NCI-H146 (cell line): ENCODE results near the gene EPC1.
"Not testable (repeated sequence)": the region's sequence is repeated elsewhere in the genome, so short reads cannot be mapped to it uniquely, and the experiment has no call there.

Experiments
- DNase-seq: peaks from one replicate; lab custom pipeline; 2025; lab: John Stamatoyannopoulos, UW

The EPC1 gene, protein sequence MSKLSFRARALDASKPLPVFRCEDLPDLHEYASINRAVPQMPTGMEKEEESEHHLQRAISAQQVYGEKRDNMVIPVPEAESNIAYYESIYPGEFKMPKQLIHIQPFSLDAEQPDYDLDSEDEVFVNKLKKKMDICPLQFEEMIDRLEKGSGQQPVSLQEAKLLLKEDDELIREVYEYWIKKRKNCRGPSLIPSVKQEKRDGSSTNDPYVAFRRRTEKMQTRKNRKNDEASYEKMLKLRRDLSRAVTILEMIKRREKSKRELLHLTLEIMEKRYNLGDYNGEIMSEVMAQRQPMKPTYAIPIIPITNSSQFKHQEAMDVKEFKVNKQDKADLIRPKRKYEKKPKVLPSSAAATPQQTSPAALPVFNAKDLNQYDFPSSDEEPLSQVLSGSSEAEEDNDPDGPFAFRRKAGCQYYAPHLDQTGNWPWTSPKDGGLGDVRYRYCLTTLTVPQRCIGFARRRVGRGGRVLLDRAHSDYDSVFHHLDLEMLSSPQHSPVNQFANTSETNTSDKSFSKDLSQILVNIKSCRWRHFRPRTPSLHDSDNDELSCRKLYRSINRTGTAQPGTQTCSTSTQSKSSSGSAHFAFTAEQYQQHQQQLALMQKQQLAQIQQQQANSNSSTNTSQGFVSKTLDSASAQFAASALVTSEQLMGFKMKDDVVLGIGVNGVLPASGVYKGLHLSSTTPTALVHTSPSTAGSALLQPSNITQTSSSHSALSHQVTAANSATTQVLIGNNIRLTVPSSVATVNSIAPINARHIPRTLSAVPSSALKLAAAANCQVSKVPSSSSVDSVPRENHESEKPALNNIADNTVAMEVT

DNA sequence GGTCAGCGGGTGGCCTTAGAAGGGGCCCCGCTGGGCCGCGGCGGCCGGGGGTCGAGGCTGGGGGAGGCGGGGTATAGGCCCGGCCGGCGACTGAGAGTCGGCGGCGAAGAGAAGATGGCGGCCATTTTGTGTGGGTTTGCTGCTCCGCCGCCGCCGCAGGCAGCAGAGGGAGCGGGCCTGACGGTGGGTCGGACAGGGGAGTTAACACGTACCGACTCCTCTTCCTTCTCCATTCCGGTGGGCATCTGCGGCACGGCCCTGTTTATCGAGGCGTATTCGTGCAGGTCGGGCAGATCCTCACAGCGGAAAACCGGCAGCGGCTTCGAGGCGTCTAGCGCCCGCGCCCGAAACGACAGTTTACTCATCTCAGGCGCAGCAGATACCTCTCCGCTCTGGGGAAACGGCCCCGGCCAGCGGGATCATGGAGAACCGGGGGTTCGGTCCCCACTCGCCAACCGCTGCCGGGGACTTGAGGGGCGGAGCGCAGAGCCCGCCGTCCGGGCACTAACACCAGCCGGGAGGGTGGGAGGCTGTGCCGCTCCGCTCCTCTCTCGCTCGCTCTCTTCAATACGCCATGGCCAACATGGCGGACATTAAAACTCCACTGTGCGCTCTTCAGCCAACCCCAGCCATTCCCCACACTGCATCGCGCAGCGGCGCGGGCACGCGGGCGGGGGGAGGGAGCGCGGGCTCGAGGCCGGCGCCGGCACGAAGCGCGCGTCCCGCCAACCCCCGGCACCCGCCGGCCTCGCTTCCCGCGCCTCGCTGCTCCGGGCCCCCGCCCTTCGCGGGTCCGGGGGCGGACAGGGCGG is at the start of gene EPC1:
TSS of gene EPC1 (minus strand) at position 608 of the 812 bp plus-strand sequence. CDS start at position 365, 243 bp downstream.
- DNase-seq, result peak; percentile 88

DNA sequence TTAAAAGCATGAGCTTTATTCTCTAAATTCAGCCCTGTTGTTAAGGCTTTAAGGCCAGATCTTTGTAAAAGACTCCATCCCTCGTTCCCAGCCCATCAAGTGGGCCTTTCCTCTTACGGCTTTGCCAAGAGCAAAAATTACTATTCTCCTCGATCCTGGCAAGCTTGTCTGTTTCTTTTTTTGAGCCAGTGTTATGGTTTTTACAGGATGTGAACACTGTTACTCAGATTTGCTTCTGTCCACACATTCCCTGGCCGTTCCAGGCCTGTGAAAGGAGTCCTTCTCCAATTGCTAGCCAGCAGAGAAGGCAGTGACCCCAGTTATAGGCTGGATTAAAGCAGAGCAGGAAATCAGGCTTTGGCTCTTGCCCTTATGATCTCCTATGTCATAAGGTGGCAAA is 47.0 kb upstream of the EPC1 start:
- DNase-seq, result no peak

DNA sequence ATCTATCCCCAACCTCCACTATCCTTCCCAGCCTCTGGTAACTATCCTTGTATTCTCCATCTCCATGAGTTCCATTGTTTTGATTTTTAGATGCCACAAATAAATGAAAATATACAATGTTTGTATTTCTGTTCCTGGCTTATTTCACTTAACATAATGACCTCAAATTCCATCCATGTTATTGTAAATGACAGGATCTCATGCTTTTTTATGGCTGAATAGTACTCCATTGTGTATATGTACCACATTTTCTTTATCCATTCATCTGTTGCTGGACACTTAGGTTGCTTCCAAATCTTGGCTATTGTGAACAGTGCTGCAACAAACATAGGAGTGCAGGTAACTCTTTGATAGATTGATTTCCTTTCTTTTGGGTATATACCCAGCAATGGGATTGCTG is 45.3 kb upstream of the EPC1 start:
- not testable (repeated sequence) for DNase-seq

DNA sequence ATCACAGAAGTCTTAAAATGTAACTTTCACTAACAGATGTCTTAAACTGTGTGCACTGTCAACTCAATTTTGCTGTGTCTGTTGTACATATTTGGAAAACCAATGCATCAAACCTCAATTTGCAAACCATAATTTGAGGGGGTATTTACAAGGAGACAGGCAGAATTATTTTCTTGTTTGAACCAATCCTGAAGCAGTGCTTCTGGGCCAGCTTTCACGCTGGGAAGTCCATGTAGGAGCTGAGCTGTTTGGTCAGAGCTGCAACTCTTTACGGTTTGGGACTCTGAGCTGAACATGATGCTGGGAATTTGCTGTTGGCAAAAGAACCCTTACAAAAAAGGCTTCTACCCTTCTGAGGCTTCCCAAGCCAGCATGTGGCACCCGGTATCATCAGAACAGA is 43.2 kb upstream of the EPC1 start:
- no peak for DNase-seq

DNA sequence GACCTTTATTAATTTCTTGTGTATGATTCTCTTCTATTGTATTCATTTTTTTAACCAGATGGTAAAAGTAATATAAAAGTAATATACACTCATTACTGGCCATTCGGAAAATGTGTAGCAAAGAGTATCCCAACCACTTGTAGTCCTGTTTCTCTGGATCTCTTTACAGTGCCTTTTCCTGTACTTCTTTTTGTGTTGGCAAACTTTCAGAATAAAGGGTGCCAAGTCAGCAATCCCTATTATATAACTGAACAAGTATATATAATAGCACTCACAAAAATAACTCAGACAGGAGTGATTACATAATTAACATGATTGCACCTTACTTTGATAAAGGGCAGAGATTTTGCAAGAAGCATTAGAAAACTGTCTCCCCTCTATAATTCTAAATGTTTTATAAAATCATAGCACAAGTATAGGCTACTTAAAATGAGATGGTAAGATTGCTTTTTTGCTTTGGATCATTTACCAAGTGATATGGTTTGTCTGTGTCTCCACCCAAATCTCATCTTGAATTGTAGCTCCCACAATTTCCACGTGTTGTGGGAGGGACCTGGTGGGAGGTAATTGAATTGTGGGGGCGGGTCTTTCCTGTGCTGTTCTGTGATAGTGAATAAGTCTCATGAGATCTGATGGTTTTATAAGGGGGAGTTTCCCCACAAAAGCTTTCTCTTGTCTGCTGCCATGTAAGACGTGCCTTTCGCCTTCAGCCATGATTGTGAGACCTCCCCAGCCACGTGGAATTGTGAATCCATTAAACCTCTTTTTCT is 41.5 kb upstream of the EPC1 start:
- DNase-seq, result no peak

DNA sequence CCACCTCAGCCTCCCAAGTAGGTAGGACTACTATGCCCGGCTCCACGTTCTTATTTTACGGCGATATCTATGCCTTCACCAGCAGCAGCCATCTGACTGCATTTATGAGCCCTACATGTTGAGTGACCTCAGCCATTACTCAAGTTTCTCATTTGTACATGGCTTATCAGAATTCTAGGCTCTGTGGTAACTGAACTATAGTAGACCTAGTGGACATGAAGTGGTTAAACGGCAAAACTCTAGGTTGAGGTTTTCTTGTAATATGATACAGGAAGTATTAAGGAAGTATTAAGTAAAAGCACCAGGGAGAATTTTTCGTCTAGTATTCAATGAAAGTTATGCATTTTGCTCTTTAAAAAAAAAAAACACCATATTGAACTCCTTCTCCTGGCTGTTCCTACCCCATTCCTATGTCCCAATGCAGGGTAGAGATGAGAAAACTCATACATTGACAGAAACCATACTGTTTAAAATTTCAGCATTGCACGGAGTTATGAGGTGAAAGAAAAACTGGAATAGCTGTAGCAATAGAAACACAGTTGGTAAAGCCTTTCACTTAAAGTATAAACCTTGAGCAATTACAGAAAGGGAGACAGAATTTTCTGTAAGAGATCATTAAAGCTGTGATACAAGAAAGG is 39.8 kb upstream of the EPC1 start:
- DNase-seq, result no peak

DNA sequence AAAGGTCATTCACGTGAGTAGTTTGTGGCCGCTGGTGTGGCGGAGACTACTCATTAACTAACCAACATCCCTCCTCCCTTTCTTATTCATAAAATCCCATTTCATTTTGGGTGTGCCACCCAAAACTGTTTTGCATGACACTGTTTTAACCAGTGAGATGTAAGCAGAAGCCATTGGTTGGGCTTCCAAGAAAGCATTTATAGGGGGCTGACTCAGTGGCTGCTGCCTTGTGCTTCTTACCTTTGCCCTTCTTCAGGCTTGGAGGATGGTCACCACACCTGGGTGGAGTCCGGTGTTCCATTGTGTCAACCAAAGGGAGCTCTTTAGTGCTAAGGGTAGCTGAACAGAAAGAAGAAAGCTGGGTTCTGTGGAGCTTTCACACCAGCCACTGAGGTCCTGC is 37.2 kb upstream of the EPC1 start:
- no peak for DNase-seq

DNA sequence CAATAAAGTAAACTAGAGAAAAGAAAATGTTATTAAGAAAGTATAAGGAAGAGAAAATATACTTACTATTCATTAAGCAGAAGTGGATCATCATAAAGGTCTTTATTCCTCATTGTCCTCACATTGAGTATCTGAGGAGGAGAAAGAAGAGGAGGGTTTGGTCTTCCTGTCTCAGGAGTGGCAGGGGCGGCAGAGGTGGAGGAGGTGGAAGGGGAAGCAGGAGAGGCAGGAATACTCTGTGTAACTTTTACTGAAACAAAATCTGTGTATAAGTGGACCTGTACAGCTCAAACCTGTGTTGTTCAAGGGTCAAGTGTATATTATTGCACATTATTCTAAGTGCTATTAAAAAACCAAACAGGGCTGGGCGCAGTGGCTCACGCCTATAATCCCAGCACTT is 34.2 kb upstream of the EPC1 start:
- no peak for DNase-seq

DNA sequence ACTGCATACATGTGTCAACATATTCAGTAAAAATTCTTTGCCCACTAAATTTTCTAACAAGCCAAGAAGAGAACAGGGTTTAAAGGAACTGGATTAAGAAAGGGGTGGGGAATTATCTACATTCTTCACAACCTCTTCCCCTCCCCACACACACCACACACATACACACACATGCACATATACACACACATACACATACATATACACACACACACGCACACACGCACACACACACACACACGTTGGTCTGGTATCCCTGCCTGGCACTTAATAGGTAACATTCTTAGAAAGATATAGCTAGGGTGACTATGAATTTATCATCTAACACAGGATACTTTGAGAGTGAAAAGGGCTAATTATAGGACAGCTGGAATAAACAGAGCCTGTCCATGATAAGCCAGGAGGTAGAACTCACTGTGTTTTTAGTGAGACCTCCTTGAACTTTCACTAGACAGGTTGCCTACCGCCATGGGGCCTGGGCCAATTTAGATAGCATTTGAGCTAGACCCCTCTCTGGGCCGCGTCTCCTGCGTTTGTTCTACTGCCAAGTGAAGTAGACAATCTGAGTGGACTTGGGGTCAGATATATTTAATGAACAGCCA is 33.1 kb upstream of the EPC1 start:
- peak; percentile 39 for DNase-seq

DNA sequence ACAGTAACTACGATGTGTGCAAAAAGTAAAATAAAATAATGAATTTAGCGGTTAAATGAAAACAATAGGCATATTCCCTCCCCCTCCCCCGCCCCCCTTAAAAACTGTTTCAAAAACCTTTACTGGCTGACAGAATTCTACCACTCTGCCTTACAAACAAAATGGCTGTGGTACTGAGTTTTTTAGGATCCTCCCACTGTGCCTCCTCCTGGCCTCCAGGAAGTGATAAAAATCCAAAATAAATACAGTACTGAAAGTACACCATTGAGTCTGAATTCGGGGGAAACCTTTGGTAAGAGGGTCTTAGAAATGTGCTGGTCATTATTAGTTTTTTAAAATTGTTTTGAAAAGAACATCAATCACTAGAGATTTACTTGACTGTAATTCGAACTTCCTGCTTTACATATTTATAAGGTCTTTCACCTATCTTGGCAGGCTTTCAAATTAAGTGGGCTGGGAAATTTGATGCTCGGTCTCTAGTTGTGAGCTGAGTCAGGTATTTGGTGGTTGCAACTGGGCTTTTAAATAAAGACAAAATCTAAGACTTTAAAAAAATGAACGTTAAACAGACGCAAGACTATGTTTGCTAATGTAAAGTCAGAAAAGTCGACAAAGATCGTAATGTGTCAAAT is 32.5 kb upstream of the EPC1 start:
- DNase-seq, result peak; percentile 82

DNA sequence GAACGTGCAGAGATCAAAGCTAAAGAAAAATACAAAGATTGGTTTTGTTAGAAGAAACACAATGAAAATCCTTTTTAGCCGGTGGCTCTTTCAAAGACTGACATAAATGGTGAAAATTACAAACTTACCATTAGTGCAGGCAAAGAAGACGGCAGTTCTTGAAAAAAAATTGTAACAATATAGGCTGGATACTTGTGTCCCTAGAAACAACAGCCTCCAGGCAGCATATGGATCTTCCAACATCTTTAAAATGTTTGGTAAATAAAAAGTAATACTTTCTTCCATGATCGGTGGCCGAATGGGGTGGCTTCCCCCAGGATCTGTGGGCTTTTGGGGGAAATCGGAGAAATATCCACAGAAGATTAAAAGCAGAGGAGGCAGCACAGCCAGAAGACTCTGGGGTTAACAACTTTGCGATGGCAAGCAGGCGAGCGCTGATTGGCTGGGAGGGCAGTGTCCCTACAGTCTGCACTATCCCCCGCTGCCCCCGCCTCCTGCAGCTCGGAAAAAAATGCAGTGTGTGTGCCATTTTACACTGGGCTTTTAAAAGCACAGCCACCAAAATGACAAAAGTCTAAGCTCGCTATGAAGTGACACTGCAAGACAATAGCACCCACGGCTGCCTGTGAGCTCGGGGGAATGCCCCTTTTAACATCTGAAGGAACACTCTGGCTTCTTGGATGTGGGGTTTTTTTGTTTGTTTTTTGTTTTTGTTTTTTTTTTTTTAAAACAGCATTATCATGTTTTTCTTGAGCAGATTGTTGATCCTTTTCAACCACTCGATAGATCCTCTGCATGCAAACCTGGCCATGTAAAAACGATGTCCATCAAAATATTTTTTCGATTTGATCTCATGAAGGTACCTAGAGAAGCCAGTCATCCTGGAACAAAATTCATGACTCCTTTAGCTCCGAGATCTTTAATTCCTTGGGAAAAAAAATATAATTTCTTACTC is 31.7 kb upstream of the EPC1 start:
- peak; percentile 93 for DNase-seq

DNA sequence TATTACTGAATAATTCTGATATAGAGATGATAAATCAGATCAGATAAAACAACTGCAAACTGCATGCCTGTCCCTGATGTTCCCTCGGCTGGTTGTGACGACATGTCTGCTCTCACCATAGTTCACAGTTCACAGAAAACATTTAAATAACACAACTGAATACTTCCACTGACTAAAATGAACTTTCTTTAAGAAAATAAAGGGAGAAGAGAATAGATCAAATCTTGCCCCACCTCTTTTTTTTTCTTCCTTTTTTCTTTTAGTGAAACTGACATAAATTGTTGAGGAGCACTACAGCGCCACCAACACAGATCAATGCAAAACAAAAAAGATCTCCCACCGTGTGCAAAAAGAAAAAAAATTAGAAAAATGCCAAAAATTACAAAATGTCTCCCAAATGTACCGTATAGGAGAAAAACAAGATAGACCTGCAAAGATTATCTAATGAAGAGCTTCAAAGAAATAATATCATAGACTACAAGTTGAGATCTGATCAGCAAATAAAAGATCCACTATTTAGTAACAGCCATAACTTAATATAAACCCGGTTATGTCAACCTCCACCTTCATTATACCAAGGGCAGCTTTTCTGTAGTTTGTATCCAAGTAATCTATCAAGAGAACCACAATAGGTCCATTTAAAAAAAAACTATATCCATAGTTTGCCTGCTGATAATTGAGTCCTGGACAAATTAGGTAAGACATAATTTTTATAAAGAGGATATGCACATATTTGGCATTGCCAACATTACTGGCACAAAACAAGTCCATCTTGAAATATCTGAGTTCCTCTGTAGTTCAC is 30.7 kb upstream of the EPC1 start:
- DNase-seq, result peak; percentile 49

DNA sequence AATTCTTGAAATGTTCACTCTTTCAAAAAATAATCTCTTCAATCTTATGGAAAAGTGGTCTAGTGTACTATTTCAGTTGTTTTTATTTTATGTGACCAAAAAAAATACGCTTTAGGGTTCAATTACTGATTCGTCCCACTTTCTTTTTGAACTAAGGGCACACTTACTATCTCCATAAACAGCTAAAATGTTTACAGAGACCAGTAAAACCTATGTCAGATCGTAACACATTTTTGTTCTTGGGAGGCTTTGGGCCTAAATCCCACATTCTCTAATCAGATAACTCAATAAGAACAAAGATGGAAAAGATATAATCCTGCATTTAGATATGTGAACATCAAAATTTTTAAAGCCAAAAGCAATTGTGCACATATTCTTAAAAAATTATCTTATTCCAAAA is 29.8 kb upstream of the EPC1 start:
- DNase-seq, result no peak

DNA sequence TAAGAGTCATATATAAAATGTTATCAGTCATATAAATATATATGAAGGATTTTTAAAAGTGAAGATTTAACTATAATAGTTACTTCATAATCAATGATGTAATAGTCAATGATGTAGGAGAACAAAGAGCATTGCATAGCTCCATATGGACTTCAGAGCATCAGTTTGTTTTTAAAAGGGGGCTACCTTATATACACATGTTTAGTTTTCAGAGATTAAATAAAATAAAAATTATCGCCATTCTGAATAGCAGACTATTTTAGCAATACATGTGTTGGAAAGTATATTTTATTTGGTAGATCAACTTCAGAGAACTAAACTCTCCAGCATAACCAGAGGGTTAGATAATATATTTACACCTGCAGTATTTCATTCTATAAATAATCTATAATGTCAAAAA is 29.1 kb upstream of the EPC1 start:
- no peak for DNase-seq

DNA sequence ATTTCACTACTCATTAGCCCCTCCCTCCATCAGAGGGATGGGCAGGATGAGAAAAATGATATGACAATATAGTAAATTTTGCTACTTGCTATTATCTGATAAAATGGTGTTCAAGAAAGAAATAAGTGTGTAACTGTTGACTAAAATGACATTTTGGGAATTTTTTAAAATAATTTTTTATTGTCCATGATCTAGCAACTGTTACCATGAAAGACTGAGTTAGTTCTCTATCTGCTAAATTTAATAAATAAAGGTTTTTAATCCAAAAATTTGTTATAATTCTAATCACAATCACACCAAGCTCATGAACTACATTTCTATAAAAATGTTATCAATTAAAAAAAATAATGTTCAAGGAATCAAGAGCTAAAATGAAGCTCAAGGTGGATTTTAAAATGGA is 28.7 kb upstream of the EPC1 start:
- no peak for DNase-seq

DNA sequence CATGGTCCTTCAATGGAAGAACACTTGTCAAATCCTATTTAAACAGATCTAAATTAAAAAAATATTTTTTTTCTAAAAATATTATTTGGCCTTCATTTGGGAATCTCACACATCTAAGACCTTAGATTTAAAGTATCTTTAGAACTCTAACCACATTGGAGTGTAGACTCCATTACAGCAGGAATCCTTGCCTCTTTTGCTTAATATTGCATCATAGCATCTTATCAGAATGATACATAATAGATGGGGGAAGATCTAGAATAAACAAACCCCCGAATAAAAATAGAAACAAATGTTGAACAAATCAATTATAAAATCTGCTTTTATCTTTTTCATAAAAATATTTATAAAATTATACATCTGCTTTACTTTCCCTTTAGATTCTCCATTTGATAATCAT is 27.6 kb upstream of the EPC1 start:
- no peak for DNase-seq

DNA sequence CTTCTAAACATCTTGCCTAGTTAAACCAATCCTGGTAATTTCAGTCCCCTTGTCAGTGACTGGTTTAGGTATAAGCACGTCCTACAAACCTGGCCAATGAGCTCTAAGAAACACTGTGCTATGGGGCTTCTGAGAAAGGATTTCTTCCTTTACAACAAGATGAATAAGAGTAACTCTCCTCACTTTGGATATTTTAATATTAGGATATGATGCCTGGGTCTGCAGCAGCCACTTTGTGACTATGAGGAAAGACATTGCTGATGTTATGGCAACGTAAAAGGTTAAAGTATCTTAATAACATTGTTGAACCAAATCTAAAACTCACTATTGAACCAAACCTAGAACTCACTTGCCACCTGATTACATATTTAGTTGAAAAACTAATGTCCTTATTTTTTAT is 26.5 kb upstream of the EPC1 start:
- DNase-seq, result no peak

DNA sequence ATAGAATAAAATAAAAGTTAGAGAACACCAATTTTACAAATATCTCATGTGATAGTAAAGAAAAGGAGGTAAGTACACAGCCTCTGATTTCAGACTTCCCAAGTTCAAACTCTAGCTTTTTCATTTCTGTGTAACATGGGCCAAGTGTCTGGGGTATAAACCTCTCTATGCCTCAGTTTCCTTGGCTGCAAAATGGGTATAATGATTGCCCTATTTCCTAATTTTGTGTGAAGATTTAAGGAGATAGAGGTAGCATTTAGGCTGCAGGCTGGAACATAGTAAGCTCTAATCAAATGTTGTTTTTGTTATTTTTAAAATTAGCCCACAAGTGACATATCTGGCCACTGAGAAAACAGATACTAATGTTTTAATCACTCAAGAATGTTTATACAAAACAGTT is 26.1 kb upstream of the EPC1 start:
- DNase-seq, result no peak
